SK-N-SH treated with all-trans-retinoic acid at 6 μM for 48 hours (cell line): ENCODE results near the gene CCDC69.

ENCODE experiments used
- ATAC-seq: fragments of 200-7000 bp; cut with Tn5 transposase; 3 replicates; pipeline ENCODE4 v1.9.1; 2020; ENCODE audit warnings: mild to moderate bottlenecking, moderate library complexity
- ARNTL ChIP-seq: fragments of 450-650 bp; formaldehyde crosslinking; IDR thresholded peaks from 2 replicates; pipeline ENCODE4 v1.5.0; 2020; ENCODE audit warnings: low read depth, mild to moderate bottlenecking, moderate library complexity, borderline replicate concordance
- BACH2 ChIP-seq: fragments of 250-450 bp; sonication (Bioruptor Pico); IDR thresholded peaks from 2 replicates; pipeline ENCODE4 v1.9.0; 2021; ENCODE audit warnings: mild to moderate bottlenecking, borderline replicate concordance
- CREB5 ChIP-seq: fragments of 250-450 bp; sonication (Bioruptor Pico); IDR thresholded peaks from 2 replicates; pipeline ENCODE4 v1.5.1; 2020; ENCODE audit warnings: low read depth, mild to moderate bottlenecking, moderate library complexity
- CSDC2 ChIP-seq: fragments of 250-450 bp; sonication (Bioruptor Pico); IDR thresholded peaks from 2 replicates; pipeline ENCODE4 v1.5.0; 2020; ENCODE audit warnings: mild to moderate bottlenecking, moderate library complexity
- CSRNP3 ChIP-seq: fragments of 250-450 bp; sonication (Bioruptor Pico); IDR thresholded peaks from 2 replicates; pipeline ENCODE4 v1.5.1; 2021; ENCODE audit warnings: mild to moderate bottlenecking, moderate library complexity
- ESRRG ChIP-seq: fragments of 250-450 bp; sonication (Bioruptor Pico); IDR thresholded peaks from 2 replicates; pipeline ENCODE4 v1.6.1; 2021; ENCODE audit warnings: mild to moderate bottlenecking
- GLIS3 ChIP-seq: fragments of 250-450 bp; sonication (Bioruptor Pico); IDR thresholded peaks from 2 replicates; pipeline ENCODE4 v1.5.0; 2020; ENCODE audit warnings: mild to moderate bottlenecking, moderate library complexity
- ISL1 ChIP-seq: fragments of 250-450 bp; sonication (Bioruptor Pico); IDR thresholded peaks from 2 replicates; pipeline ENCODE4 v2.1.2; 2022; ENCODE audit warnings: mild to moderate bottlenecking, moderate library complexity
- OSR1 ChIP-seq: fragments of 250-450 bp; sonication (Bioruptor Pico); IDR thresholded peaks from 2 replicates; pipeline ENCODE4 v1.8.0; 2022; ENCODE audit warnings: moderate library complexity, mild to moderate bottlenecking, inconsistent platforms
- PATZ1 ChIP-seq: fragments of 250-450 bp; sonication (Bioruptor Pico); IDR thresholded peaks from 2 replicates; pipeline ENCODE4 v1.8.0; 2020; ENCODE audit warnings: mild to moderate bottlenecking, moderate library complexity, borderline replicate concordance
- POU6F1 ChIP-seq: fragments of 250-450 bp; sonication (Bioruptor Pico); IDR thresholded peaks from 2 replicates; pipeline ENCODE4 v1.8.0; 2021; ENCODE audit warnings: low read depth, mild to moderate bottlenecking, moderate library complexity, borderline replicate concordance
- PPARA ChIP-seq: fragments of 250-450 bp; sonication (Bioruptor Pico); IDR thresholded peaks from 2 replicates; pipeline ENCODE4 v1.5.0; 2020; ENCODE audit warnings: mild to moderate bottlenecking, borderline replicate concordance
- RARB ChIP-seq: fragments of 250-450 bp; sonication (Bioruptor Pico); IDR thresholded peaks from 2 replicates; pipeline ENCODE4 v1.8.0; 2021; ENCODE audit warnings: mild to moderate bottlenecking, moderate library complexity
- SNAI2 ChIP-seq: fragments of 250-450 bp; sonication (Bioruptor Pico); IDR thresholded peaks from 2 replicates; pipeline ENCODE4 v1.5.0; 2020; ENCODE audit warnings: mild to moderate bottlenecking, moderate library complexity
- TCF4 ChIP-seq: fragments of 250-450 bp; sonication (Bioruptor Pico); IDR thresholded peaks from 2 replicates; pipeline ENCODE4 v1.8.0; 2021; ENCODE audit warnings: mild to moderate bottlenecking, moderate library complexity, borderline replicate concordance
- TSHZ2 ChIP-seq: fragments of 250-450 bp; sonication (Bioruptor Pico); IDR thresholded peaks from 2 replicates; pipeline ENCODE4 v1.5.0; 2020; ENCODE audit warnings: mild to moderate bottlenecking, moderate library complexity
- ZC3H10 ChIP-seq: fragments of 250-450 bp; sonication (Bioruptor Pico); IDR thresholded peaks from 2 replicates; pipeline ENCODE4 v1.5.1; 2021; ENCODE audit warnings: mild to moderate bottlenecking, moderate library complexity
- ZFP3 ChIP-seq: fragments of 250-450 bp; sonication (Bioruptor Pico); IDR thresholded peaks from 2 replicates; pipeline ENCODE4 v1.5.0; 2020; ENCODE audit warnings: mild to moderate bottlenecking, moderate library complexity
- ZNF565 ChIP-seq: fragments of 450-650 bp; formaldehyde crosslinking; conservative IDR thresholded peaks from 2 replicates; pipeline ENCODE4 v1.5.0; 2020; ENCODE audit warnings: low read depth, mild to moderate bottlenecking, moderate library complexity
- ZNF70 ChIP-seq: fragments of 450-650 bp; formaldehyde crosslinking; IDR thresholded peaks from 2 replicates; pipeline ENCODE4 v1.5.0; 2020; ENCODE audit warnings: mild to moderate bottlenecking, moderate library complexity
- ZNF8 ChIP-seq: fragments of 450-650 bp; formaldehyde crosslinking; IDR thresholded peaks from 2 replicates; pipeline ENCODE4 v1.5.0; 2020; ENCODE audit warnings: mild to moderate bottlenecking, moderate library complexity

Gene CCDC69

GRCh38 chr5:151162776-151163175, 61.1 kb downstream of the CCDC69 start (continued):
- no peak for TF ChIP-seq CSRNP3 (CRISPR knock-in tag)
- TF ChIP-seq SNAI2 (CRISPR knock-in tag), result no peak
- TF ChIP-seq RARB (CRISPR knock-in tag), result no peak
- TF ChIP-seq POU6F1 (CRISPR knock-in tag), result no peak
- TF ChIP-seq ZNF70, result no peak
- TF ChIP-seq ZNF565, result no peak

- no peak for ATAC-seq
- TF ChIP-seq TCF4, result no peak
- TF ChIP-seq BACH2 (CRISPR knock-in tag), result no peak
- TF ChIP-seq GLIS3 (CRISPR knock-in tag), result no peak
- no peak for TF ChIP-seq RARB (CRISPR knock-in tag)
- no peak for TF ChIP-seq OSR1
- no peak for TF ChIP-seq ESRRG
- no peak for TF ChIP-seq ZNF565
Measured at GRCh38 chr5:151159649-151160373, 64.1 kb downstream of the CCDC69 start.

- TF ChIP-seq BACH2 (CRISPR knock-in tag), result no peak
- TF ChIP-seq PPARA, result no peak
- no peak for TF ChIP-seq ZNF565
- no peak for TF ChIP-seq GLIS3 (CRISPR knock-in tag)
- no peak for TF ChIP-seq PATZ1 (CRISPR knock-in tag)
- no peak for TF ChIP-seq RARB (CRISPR knock-in tag)
- no peak for TF ChIP-seq ISL1 (CRISPR knock-in tag)
- TF ChIP-seq TCF4, result no peak
- no peak for TF ChIP-seq ZC3H10 (CRISPR knock-in tag)
- no peak for TF ChIP-seq SNAI2 (CRISPR knock-in tag)
- no peak for TF ChIP-seq TSHZ2 (CRISPR knock-in tag)
- TF ChIP-seq ZNF70, result no peak
- no peak for TF ChIP-seq CSDC2 (CRISPR knock-in tag)
- no peak for TF ChIP-seq ZFP3 (CRISPR knock-in tag)
- TF ChIP-seq OSR1, result no peak
- TF ChIP-seq CREB5 (CRISPR knock-in tag), result no peak
- no peak for TF ChIP-seq ARNTL (CRISPR knock-in tag)
- no peak for TF ChIP-seq ZNF8
- TF ChIP-seq POU6F1 (CRISPR knock-in tag), result no peak
- ATAC-seq, result no peak
Measured at GRCh38 chr5:151158287-151158661, 65.6 kb downstream of the CCDC69 start.
